ENCODE data around the gene XPO6.

Gene XPO6

GRCh38 chr16:28089205-28089991 is 122.4 kb downstream of the XPO6 start:
- no peak for DNase-seq (ENCODE audit: low read depth)

- DNase-seq (ENCODE audit: low read depth): no peak
Observed at GRCh38 chr16:28087675-28088300, 124.0 kb downstream of the XPO6 start.

GRCh38 chr16:28087140-28087660 is 124.6 kb downstream of the XPO6 start:
- no peak for DNase-seq (ENCODE audit: low read depth)

- DNase-seq (ENCODE audit: low read depth): no peak
Observed at GRCh38 chr16:28086186-28087139, 125.3 kb downstream of the XPO6 start.

GRCh38 chr16:28085389-28086171 is 126.2 kb downstream of the XPO6 start:
- no peak for DNase-seq (ENCODE audit: low read depth)

- no peak for DNase-seq (ENCODE audit: low read depth)
Observed at GRCh38 chr16:28084209-28084608, 127.6 kb downstream of the XPO6 start.

GRCh38 chr16:28082624-28083023 is 129.1 kb downstream of the XPO6 start:
- DNase-seq (ENCODE audit: low read depth): peak; percentile 36

GRCh38 chr16:28081391-28081968 is 130.3 kb downstream of the XPO6 start:
- no peak for DNase-seq (ENCODE audit: low read depth)

- no peak for DNase-seq (ENCODE audit: low read depth)
Observed at GRCh38 chr16:28078261-28078660, 133.5 kb downstream of the XPO6 start.

- DNase-seq (ENCODE audit: low read depth): no peak
Observed at GRCh38 chr16:28073836-28074235, 137.9 kb downstream of the XPO6 start.

- no peak for DNase-seq (ENCODE audit: low read depth)
Observed at GRCh38 chr16:28072087-28072486, 139.7 kb downstream of the XPO6 start.

- DNase-seq (ENCODE audit: low read depth): no peak
Observed at GRCh38 chr16:28069971-28070794, 141.6 kb downstream of the XPO6 start.

- DNase-seq (ENCODE audit: low read depth): no peak
Observed at GRCh38 chr16:28068976-28069375, 142.8 kb downstream of the XPO6 start.

GRCh38 chr16:28067604-28068379 is 144.0 kb downstream of the XPO6 start:
- peak; percentile 58 for DNase-seq (ENCODE audit: low read depth)

GRCh38 chr16:28064706-28065249 is 147.0 kb downstream of the XPO6 start:
- DNase-seq (ENCODE audit: low read depth): no peak

GRCh38 chr16:28064150-28064549 is 147.6 kb downstream of the XPO6 start:
- DNase-seq (ENCODE audit: low read depth): no peak

- DNase-seq (ENCODE audit: low read depth): no peak
Observed at GRCh38 chr16:28063591-28064061, 148.1 kb downstream of the XPO6 start, which contains the start of gene GSG1L. Gene GSG1L (minus strand): TSS chr16:28063714. CDS start chr16:28063424, 290 bp downstream.

GRCh38 chr16:28062847-28063521 is 148.8 kb downstream of the XPO6 start:
- peak; percentile 15 for DNase-seq (ENCODE audit: low read depth)

Data from iris pigment epithelial cell (primary cell).